Suprapubic skin (tissue), 3 donors: ENCODE measurements around the gene IL32.

Experiments
- POLR2AphosphoS5 ChIP-seq, 3 donors: sonication (generic); formaldehyde crosslinking; IDR thresholded peaks; one replicate each; pipeline ENCODE4 v1.6.1; 2017; ENCODE audit warnings: antibody characterized with exemption in 3 of 3
- TF ChIP-seq, protein P1 (sequence below), 2 donors: fragments of 200-600 bp in 1 of 2; fragments of 450-650 bp in 1 of 2; sonication (generic) in 1 of 2; IDR thresholded peaks; one replicate each; pipeline ENCODE4 v1.5.1; 2016 to 2019; ENCODE audit warnings: antibody characterized with exemption in 2 of 2, mild to moderate bottlenecking in 1 of 2, moderate library complexity in 1 of 2

DNA sequence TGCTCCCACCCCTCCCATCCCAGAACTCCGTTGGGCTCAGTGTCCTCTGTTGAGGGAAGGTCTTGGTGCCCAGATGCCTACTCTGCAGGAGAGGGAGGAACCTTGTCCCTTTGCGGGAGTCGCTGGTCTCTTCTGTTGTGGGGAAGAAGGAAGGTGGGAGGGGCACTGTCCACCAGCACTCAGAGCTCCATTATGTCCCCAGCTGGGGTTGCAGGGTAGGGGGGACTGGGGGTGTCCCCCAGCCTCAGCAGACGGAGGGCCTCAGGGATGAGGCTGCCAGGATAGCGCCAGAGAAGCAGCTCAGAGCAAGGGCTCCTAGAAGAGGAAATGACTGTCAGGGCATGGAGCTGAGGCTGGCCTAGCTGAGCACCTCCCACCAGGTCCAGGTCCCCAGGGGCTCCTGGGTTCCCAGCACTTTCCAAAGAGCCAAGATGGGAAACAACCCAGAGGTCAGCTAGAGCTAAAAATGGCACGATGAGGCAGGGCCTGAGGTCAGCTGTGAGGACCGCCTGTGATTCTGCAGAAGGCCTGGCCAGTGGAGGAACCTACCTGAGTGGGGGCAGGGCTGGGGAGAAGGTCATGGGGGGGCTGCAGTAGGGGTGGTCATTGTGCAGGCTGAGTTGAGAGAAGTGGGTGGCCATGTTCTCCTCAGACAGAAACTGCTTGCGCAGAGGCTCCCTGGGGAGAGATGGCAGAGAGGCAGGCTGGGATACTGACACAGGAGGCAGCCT is 42.6 kb upstream of the IL32 start:
- TF ChIP-seq, protein P1, sequence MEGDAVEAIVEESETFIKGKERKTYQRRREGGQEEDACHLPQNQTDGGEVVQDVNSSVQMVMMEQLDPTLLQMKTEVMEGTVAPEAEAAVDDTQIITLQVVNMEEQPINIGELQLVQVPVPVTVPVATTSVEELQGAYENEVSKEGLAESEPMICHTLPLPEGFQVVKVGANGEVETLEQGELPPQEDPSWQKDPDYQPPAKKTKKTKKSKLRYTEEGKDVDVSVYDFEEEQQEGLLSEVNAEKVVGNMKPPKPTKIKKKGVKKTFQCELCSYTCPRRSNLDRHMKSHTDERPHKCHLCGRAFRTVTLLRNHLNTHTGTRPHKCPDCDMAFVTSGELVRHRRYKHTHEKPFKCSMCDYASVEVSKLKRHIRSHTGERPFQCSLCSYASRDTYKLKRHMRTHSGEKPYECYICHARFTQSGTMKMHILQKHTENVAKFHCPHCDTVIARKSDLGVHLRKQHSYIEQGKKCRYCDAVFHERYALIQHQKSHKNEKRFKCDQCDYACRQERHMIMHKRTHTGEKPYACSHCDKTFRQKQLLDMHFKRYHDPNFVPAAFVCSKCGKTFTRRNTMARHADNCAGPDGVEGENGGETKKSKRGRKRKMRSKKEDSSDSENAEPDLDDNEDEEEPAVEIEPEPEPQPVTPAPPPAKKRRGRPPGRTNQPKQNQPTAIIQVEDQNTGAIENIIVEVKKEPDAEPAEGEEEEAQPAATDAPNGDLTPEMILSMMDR (IDR thresholded peaks at IDR 0.05) = no peak
- no peak for TF ChIP-seq POLR2AphosphoS5 (IDR thresholded peaks at IDR 0.05)
